Stomach smooth muscle (tissue), 2 donors: ENCODE data around the gene R3HDM2.
"Not testable (repeated sequence)": the region's sequence is repeated elsewhere in the genome, so short reads cannot be mapped to it uniquely, and the experiment has no call there.

Experiments
- H3K27ac ChIP-seq: one replicate; pipeline ENCODE4 v1.7.0; 2013; ENCODE audit warnings: mild to moderate bottlenecking, low read length, inconsistent platforms
- H3K27me3 ChIP-seq, 2 donors: one replicate each; pipeline ENCODE4 v1.7.0; 2013; ENCODE audit warnings: low read length in 2 of 2; ENCODE audit not compliant: insufficient read depth in 2 of 2, control insufficient read depth in 1 of 2
- H3K36me3 ChIP-seq, 2 donors: one replicate each; pipeline ENCODE4 v1.7.0; 2013; ENCODE audit warnings: low read length in 2 of 2; ENCODE audit not compliant: control insufficient read depth in 2 of 2, insufficient read depth in 2 of 2
- H3K4me1 ChIP-seq: one replicate; pipeline ENCODE4 v1.7.0; 2013; ENCODE audit warnings: low read length; ENCODE audit not compliant: control insufficient read depth, insufficient read depth
- H3K4me3 ChIP-seq, 2 donors: one replicate each; pipeline ENCODE4 v1.7.0; 2013; ENCODE audit warnings: low read length in 2 of 2
- H3K9ac ChIP-seq, 2 donors: one replicate each; pipeline ENCODE4 v1.7.0; 2013; ENCODE audit warnings: low read length in 2 of 2, mild to moderate bottlenecking in 1 of 2
- H3K9me3 ChIP-seq, 2 donors: one replicate each; pipeline ENCODE4 v1.7.0; 2013; ENCODE audit warnings: low read length in 2 of 2; ENCODE audit not compliant: control insufficient read depth in 2 of 2
- donor health status: healthy.
- donor health status: Pancreatic carcinoma.

R3HDM2 gene

DNA sequence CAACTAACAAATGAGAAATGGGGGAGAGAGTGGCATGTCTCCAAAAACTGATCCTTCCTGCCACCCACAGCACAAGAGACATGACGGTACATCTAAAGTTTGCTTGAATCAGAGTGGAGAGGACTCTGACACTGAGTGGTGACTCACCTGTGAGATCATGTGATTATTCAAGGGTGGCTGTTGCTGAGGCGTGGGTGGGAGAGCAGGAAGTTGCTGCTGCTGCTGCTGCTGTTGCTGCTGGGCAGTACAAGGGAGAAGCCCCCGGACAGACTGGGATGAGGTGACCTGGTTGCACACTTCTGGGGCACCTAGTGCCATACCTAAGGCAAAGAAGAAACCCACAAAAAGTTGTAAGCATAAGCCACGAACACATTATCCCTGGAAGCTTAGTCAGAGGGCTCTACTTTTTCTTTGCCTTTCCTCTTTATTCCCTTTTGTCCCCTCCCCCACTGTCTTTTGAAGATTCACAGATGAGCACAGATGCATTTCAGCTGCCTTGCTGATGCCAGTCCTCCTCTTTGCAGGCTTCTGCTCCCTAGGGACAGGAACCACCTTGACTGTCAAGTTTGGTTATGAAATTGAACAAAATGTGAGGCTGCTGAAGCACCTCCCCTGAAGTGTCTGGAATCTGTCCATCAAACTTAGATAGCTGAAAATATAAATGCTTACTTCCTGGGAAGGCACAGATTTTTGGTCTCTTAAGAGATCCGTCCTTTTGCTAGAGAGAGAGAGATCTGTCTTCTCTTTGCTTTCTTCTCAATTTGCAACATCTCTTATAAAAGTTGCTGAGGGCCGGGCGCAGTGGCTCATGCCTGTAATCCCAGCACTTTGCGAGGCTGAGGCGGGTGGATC is 150.4 kb downstream of the R3HDM2 start:
- H3K4me3 ChIP-seq = no peak overlapping the region
- H3K36me3 ChIP-seq = peaks cover 23 to 44% of the 10 kb centered on the region in 2 donors
- H3K4me1 ChIP-seq = peaks cover 4% of the 10 kb centered on the region
- peak overlapping the region in 1 of 2 donors; percentile 2 for H3K9ac ChIP-seq
- no peaks in the 10 kb centered on the region for H3K27me3 ChIP-seq
- H3K27ac ChIP-seq = peak overlapping the region; percentile 11
- H3K9me3 ChIP-seq = no peaks in the 10 kb centered on the region

DNA sequence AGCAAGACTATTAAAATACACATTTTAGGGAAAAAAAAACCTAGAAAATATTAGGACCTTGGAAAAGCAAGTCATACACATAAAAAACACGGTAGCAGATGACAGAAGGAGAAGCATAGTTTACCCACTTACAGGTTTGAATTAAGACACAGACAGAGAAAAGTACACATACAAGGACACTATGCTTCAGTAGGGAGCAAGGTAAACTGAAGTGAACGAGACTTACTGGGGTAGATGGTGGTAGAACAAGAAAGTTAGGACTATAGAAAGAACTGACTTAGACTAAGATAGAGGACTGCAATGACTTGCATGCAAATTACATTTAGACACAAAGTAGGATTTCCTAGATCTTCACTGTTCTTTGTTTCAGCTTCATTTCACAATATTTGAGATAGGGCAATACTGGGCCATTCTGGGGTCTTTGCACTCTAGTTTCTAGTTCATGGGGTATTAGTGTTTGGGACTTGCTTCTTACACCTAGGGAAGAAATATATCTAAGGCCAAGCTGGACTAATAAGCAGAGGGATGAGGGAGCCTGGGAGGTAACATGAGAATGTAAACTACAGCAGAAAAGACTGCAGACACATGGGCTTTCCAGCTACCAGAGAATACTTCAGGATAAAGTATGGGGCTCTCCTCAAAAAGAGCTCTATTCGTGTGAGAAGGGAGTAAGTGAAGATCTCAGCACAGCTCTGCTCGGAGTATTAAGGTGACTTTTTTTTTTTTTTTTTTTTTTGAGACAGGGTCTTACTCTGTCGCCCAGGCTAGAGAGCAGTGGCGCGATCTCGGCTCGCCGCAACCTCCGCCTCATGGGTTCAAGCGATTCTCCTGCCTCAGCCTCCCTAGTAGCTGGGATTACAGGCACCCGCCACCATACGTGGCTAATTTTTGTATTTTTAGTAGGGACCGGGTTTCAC is 152.1 kb downstream of the R3HDM2 start:
- Histone ChIP-seq H3K4me3 (no peak overlapping the region), H3K9me3 (no peaks in the 10 kb centered on the region), H3K27ac (no peak overlapping the region), H3K36me3 (peaks cover 19 to 42% of the 10 kb centered on the region in 2 donors), H3K4me1 (peaks cover 4% of the 10 kb centered on the region), H3K9ac (no peak overlapping the region), H3K27me3 (no peaks in the 10 kb centered on the region)

DNA sequence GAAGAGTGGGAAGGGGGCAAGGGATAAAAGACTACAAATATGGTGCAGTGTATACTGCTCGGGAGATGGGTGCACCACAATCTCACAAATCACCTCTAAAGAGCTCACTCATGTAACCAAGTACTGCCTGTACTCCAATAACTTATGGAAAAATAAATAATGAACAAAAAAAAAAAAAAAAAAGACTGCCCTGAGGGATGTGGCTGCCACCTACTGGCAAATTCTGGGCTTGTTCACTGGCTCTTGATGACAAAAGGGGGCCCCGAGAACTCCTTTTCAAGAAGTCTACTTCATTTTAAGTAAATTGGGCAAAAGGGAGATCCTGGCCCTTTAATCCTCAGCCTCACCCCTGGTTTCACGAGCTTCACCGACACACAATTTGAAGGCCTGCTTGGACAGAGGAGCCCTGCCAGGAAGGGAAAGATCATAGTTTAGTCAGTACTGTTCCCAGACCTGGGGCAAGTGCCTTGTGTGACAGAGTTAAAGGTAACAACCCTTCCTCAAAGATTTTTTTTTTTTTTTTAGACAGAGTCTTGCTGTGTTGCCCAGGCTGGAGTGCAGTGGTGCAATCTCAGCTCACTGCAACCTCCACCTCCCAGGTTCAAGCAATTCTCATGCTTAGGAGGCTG is 153.8 kb downstream of the R3HDM2 start:
- H3K9ac ChIP-seq = no peak overlapping the region
- H3K27ac ChIP-seq = no peak overlapping the region
- peaks cover 24 to 42% of the 10 kb centered on the region in 2 donors for H3K36me3 ChIP-seq
- peaks cover 4% of the 10 kb centered on the region for H3K4me1 ChIP-seq
- no peaks in the 10 kb centered on the region for H3K27me3 ChIP-seq
- H3K9me3 ChIP-seq = no peaks in the 10 kb centered on the region
- no peak overlapping the region for H3K4me3 ChIP-seq

DNA sequence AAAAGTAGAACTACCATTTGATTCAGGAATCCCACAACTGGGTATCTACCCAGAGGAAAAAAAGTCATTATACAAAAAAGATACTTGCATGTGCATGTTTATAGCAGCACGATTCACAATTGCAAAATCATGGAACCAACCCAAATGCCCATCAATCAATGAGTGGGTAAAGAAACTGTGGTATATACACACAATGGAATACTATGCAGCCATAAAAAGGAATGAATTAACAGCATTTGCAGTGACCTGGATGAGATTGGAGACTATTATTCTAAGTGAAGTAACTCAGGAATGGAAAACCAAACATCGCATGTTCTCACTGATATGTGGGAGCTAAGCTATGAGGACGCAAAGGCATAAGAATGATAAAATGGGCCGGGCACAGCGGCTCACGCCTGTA is 154.6 kb downstream of the R3HDM2 start:
- H3K9me3 ChIP-seq, H3K9ac ChIP-seq, H3K27me3 ChIP-seq, H3K4me3 ChIP-seq, H3K27ac ChIP-seq, H3K4me1 ChIP-seq: not testable (repeated sequence)
- peaks cover 27 to 42% of the 10 kb centered on the region in 2 donors for H3K36me3 ChIP-seq

DNA sequence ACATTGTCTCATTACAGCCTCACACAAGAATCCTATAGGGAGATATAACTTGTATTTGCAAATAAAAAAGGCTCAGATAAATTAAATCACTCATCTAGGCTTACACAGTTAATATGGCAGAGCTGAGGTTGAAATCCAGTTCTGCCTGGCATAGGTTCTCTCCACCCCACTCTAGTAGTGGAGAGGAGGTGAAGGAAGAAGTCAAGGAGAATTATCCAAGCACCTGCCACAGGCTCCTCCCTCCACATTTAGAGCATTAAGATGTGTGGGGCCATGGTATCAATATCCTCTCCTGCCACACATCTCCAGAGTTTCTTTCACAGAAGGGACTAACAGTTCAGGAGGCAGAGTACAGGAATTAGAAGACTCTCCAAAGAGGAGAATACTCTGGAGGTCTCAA is 157.3 kb downstream of the R3HDM2 start:
- H3K9me3 ChIP-seq = no peaks in the 10 kb centered on the region
- H3K4me3 ChIP-seq = no peak overlapping the region
- H3K27me3 ChIP-seq = no peaks in the 10 kb centered on the region
- H3K4me1 ChIP-seq = no peaks in the 10 kb centered on the region
- H3K9ac ChIP-seq = no peak overlapping the region
- no peak overlapping the region for H3K27ac ChIP-seq
- H3K36me3 ChIP-seq = peaks cover 36 to 46% of the 10 kb centered on the region in 2 donors

DNA sequence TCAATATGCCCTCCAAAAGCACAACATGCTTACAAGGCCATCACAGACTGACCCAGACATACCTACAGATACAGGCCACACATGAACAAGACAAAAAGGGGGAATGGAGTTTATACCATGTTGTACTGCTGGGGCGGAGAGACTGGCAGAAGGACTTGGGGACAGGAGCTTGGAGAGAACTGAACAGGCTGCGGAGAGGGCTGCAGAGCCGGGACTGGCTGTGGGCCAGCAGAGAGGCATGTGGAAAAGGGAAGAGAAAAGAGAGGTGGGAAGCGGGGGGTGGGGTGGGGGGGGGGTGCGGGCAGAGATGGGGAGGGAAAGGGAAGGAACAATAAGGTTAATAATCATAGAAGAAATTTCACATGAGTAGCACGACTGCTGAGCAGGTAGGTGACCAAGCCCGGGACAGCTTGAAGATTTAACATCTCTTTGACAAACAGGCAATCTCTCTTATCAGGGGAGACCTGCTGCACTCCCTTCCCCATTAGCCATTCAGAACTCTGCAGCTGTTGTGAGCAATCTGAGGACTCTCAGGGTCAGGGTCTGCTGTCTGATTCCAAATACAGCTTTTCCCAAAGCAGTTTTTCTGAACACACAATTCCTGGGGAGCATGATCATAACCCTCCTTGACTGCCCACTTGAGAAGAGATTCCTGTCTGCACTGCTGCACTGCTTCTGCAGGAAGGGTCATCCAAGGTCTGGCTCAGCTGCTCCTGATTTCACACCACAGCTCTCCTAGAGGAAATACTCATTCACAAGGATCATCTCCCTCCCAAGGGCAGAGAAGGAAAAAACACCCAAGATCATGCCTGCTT is 158.3 kb downstream of the R3HDM2 start:
- H3K36me3 ChIP-seq = peaks cover 33 to 45% of the 10 kb centered on the region in 2 donors
- no peak overlapping the region for H3K9ac ChIP-seq
- no peaks in the 10 kb centered on the region for H3K9me3 ChIP-seq
- H3K4me1 ChIP-seq = no peaks in the 10 kb centered on the region
- H3K4me3 ChIP-seq = no peak overlapping the region
- no peaks in the 10 kb centered on the region for H3K27me3 ChIP-seq
- no peak overlapping the region for H3K27ac ChIP-seq

DNA sequence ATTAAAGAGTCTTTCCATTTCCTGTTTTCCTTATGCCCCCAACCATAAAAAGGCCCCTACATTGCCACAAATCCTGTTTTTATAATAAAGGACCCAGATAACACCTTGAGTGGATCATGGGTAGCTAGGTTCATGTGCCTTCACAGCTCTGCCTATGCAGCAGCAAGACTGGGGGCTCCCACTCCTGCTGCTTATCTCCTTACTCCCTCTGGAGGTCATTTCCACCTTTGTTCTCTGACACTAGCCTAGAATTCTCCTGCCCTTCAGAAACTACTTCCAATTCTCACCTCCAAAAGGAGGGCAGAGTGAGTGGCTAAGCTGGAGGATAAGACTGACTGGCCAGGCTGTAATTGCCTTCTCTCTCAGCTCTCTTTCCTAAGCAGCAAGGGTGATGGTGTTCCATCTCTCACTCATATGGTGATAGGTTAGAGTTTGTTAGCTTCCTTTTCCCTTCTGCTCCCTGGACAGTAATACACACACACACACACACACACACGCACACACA is 159.8 kb downstream of the R3HDM2 start:
- Histone ChIP-seq H3K27ac (no peak overlapping the region), H3K27me3 (no peaks in the 10 kb centered on the region), H3K36me3 (peaks cover 40 to 51% of the 10 kb centered on the region in 2 donors), H3K4me1 (no peaks in the 10 kb centered on the region), H3K9me3 (no peaks in the 10 kb centered on the region), H3K4me3 (no peak overlapping the region), H3K9ac (no peak overlapping the region)

DNA sequence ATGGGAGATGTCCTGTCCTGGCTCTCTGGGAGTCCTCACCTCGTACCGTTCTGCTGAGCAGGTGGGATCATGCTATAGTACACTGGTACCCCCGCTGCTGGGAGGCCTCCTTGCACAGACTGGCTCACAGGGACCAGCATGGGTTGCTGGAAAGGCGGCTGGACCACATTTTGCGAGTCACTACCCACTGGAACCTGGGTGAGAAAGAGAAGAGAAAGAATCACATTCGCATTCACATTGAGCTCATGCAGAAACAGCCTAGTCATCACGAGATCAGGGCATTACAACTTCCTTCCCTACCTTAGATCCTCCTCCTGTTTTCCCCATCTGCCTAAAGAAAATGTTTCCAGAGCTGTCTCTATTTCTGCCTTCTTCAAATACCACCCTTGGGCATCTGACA is 162.6 kb downstream of the R3HDM2 start:
- no peaks in the 10 kb centered on the region for H3K4me1 ChIP-seq
- no peaks in the 10 kb centered on the region for H3K27me3 ChIP-seq
- no peak overlapping the region for H3K4me3 ChIP-seq
- H3K36me3 ChIP-seq = peaks cover 35 to 46% of the 10 kb centered on the region in 2 donors
- no peak overlapping the region for H3K27ac ChIP-seq
- H3K9me3 ChIP-seq = no peaks in the 10 kb centered on the region
- H3K9ac ChIP-seq = no peak overlapping the region

DNA sequence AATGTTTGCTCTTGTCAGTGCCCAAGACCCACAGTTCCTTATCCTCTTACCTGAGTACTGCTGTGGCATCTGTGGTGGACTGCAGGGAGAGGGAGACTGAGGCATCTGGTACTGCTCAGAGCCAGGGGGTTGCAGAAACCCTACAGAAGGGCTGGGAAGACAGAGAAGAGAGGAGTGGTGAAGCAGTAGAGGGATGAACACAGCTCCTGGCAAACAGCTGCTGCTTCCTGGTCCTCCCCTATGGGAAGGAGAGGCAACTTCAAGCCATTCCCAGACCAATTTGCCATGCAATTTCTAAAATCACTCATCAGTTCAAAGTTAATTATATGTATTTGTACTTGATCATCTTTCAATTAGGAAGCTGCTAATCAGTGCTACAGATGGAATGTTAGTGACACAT is 164.2 kb downstream of the R3HDM2 start:
- Histone ChIP-seq H3K36me3 (peaks cover 36 to 38% of the 10 kb centered on the region in 2 donors), H3K9ac (no peak overlapping the region), H3K4me3 (no peak overlapping the region), H3K27ac (no peak overlapping the region), H3K9me3 (no peaks in the 10 kb centered on the region), H3K4me1 (no peaks in the 10 kb centered on the region), H3K27me3 (no peaks in the 10 kb centered on the region)

DNA sequence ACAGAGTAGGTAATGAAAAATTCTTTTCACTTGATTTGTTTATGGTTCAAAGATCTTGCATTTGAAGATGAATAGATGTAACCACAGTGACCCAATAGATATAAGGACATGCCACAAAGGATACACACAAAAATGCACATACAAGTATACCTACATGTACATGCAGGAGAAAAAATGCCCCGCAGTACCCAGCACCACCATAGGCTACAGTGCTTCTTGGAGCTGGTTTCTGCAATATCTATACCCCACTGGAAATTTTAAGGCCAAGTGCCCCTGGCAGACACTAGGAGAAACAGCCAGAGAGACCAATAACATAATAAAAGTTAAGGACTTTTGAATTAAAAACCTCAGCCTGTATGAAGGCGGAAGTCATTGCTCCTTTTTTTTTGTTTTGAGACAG is 167.7 kb downstream of the R3HDM2 start:
- Histone ChIP-seq H3K36me3 (peaks cover 37 to 38% of the 10 kb centered on the region in 2 donors), H3K9ac (no peak overlapping the region), H3K27ac (no peak overlapping the region), H3K27me3 (no peaks in the 10 kb centered on the region), H3K4me3 (no peak overlapping the region), H3K9me3 (no peaks in the 10 kb centered on the region), H3K4me1 (no peaks in the 10 kb centered on the region)
